Measurements from ENCODE around the gene BTBD8.

GRCh38 chr1:92117526-92117925, 37.4 kb downstream of the BTBD8 start:
- no peak for TF ChIP-seq POLR2A (IDR thresholded peaks at IDR 0.05; ENCODE audit: low read depth, low read length)
- TF ChIP-seq POLR2AphosphoS5 (IDR thresholded peaks at IDR 0.05; ENCODE audit: low read depth, low read length), result no peak
- TF ChIP-seq SPI1 (IDR thresholded peaks at IDR 0.05; ENCODE audit: low read depth, low read length), result no peak
- TF ChIP-seq TAF1 (IDR thresholded peaks at IDR 0.05; ENCODE audit: low read depth, low read length), result no peak
